ENCODE data around the gene ARHGAP22.

GRCh38 chr10:48497780-48498770, 106.8 kb downstream of the ARHGAP22 start:
- no peak for TF ChIP-seq RFX5 (IDR thresholded peaks at IDR 0.05; ENCODE audit: low read depth, low read length)
- no peak for TF ChIP-seq CTCF (conservative IDR thresholded peaks at IDR 0.05; ENCODE audit: low read depth, low read length)
- no peak for TF ChIP-seq SMC3 (IDR thresholded peaks at IDR 0.05; ENCODE audit: low read depth, low read length)
- no peak for TF ChIP-seq USF2 (IDR thresholded peaks at IDR 0.05; ENCODE audit: low read depth, low read length)
- no peak for TF ChIP-seq RCOR1 (IDR thresholded peaks at IDR 0.05; ENCODE audit: insufficient replicate concordance, low read length)
- TF ChIP-seq ELK1 (IDR thresholded peaks at IDR 0.05; ENCODE audit: borderline replicate concordance, low read depth, low read length), result no peak
- no peak for TF ChIP-seq POLR2A (IDR thresholded peaks at IDR 0.05; ENCODE audit: low read depth, low read length)
- TF ChIP-seq MXI1 (IDR thresholded peaks at IDR 0.05; ENCODE audit: borderline replicate concordance, low read depth, low read length), result no peak
- TF ChIP-seq RAD21 (IDR thresholded peaks at IDR 0.05; ENCODE audit: low read length), result no peak

Data from IMR-90 (cell line).